HG03521 (cell line): ENCODE results near the gene PRUNE1.

Experiments
- ATAC-seq: cut with Tn5 transposase; IDR thresholded peaks from one replicate; pipeline ENCODE4 v1.9.1; 2021; ENCODE audit warnings: mild to moderate bottlenecking, moderate library complexity; ENCODE audit not compliant: unreplicated experiment

The PRUNE1 gene

GRCh38 chr1:151003180-151003579, 5.1 kb upstream of the PRUNE1 start:
- no peak for ATAC-seq

GRCh38 chr1:151005729-151006319, 2.4 kb upstream of the PRUNE1 start:
- no peak for ATAC-seq

- ATAC-seq: no peak
These were observed 1.8 kb upstream of the PRUNE1 start, which contains the start of gene MINDY1 for GRCh38 chr1:151006327-151007052. Gene MINDY1, minus strand, starts transcription at chr1:151006902. Its CDS starts 4,285 bp downstream, at chr1:151002617.

GRCh38 chr1:151007853-151008243, 401 bp upstream of the PRUNE1 start:
- ATAC-seq: no peak

- no peak for ATAC-seq
These were observed 948 bp downstream of the PRUNE1 start for GRCh38 chr1:151009206-151009587.

GRCh38 chr1:151009674-151010345, 1.6 kb downstream of the PRUNE1 start:
- ATAC-seq: no peak

GRCh38 chr1:151010346-151010726, 2.1 kb downstream of the PRUNE1 start:
- ATAC-seq: no peak

- ATAC-seq: no peak
These were observed 3.1 kb downstream of the PRUNE1 start for GRCh38 chr1:151011154-151011850.

- no peak for ATAC-seq
These were observed 4.6 kb downstream of the PRUNE1 start for GRCh38 chr1:151012684-151013471.

- ATAC-seq: no peak
These were observed 5.3 kb downstream of the PRUNE1 start for GRCh38 chr1:151013518-151013917.

GRCh38 chr1:151024540-151025146, 16.4 kb downstream of the PRUNE1 start:
- ATAC-seq: no peak

- no peak for ATAC-seq
These were observed 18.2 kb downstream of the PRUNE1 start for GRCh38 chr1:151026460-151026859.

GRCh38 chr1:151032164-151032563, 23.9 kb downstream of the PRUNE1 start:
- no peak for ATAC-seq

GRCh38 chr1:151035167-151035566, 26.9 kb downstream of the PRUNE1 start:
- no peak for ATAC-seq

GRCh38 chr1:151036356-151036755, 28.1 kb downstream of the PRUNE1 start, which contains the start of gene BNIPL:
Gene BNIPL, plus strand, starts transcription at chr1:151036586. Its CDS starts 140 bp downstream, at chr1:151036726.
- ATAC-seq: no peak

GRCh38 chr1:151037032-151037431, 28.8 kb downstream of the PRUNE1 start:
- ATAC-seq: no peak

- no peak for ATAC-seq
These were observed 31.3 kb downstream of the PRUNE1 start for GRCh38 chr1:151039521-151039920.

GRCh38 chr1:151043163-151043562, 34.9 kb downstream of the PRUNE1 start:
- no peak for ATAC-seq

GRCh38 chr1:151047591-151047924, 39.3 kb downstream of the PRUNE1 start, which contains the start of gene C1orf56:
Gene C1orf56, plus strand, starts transcription at chr1:151047751. Its CDS starts 97 bp downstream, at chr1:151047848.
- no peak for ATAC-seq
